ENCODE measurements around the gene KCNG1. TPM values are rescaled to one million over a fixed set of nuclear protein-coding genes. Genes with fewer than 3 reads are reported as not detected.

The KCNG1 gene
- total RNA-seq, 1 donor, result 3.0 TPM

DNA sequence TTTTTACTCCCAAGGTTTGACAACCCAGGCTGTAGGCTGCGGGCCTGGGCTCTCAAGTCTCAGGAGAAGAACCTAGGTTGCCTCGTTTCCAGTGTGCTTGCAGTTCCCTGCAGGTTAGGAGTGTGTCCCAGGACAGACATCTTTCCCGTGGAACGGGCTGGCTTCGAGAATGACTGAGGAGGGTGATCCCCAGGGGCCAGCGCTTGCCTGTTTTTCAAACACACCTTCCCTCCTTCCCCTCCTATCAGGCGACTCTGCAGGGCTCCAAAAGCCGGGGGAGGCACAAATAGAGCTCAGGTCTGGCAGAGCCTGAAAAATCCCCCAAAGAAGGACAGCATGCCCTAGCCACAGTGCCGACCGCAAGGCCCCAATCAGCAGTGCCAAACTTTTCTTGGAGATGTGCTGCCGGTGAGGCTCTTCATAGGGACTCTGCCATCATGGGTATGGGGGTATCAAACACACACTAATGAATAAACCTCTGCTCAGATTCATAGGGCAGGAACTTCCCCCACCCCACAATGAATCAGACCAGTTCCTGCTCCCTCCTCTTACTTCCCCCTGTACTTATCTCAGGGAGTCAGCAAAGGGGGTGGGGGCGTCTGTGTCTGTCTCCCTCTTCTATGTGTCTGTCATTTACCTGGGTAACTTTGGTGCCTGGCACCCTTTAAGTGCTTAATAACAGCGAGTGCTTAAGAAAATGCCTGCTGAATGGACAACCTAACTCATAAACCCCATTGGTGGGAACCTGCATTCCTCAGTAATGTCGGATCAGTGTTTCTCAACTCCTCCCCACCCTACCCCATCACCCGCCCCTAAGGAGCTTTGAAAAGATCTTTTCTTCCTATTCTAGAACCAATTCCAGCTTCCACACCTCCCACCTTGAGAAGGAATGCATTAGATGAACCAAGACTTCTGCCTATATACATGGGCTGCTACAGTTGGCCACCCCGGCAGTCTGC is 1.6 kb downstream of the KCNG1 start:
- TF ChIP-seq, protein P1, sequence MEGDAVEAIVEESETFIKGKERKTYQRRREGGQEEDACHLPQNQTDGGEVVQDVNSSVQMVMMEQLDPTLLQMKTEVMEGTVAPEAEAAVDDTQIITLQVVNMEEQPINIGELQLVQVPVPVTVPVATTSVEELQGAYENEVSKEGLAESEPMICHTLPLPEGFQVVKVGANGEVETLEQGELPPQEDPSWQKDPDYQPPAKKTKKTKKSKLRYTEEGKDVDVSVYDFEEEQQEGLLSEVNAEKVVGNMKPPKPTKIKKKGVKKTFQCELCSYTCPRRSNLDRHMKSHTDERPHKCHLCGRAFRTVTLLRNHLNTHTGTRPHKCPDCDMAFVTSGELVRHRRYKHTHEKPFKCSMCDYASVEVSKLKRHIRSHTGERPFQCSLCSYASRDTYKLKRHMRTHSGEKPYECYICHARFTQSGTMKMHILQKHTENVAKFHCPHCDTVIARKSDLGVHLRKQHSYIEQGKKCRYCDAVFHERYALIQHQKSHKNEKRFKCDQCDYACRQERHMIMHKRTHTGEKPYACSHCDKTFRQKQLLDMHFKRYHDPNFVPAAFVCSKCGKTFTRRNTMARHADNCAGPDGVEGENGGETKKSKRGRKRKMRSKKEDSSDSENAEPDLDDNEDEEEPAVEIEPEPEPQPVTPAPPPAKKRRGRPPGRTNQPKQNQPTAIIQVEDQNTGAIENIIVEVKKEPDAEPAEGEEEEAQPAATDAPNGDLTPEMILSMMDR (IDR thresholded peaks at IDR 0.05; ENCODE audit: insufficient read depth, low read length), result no peak
- H3K4me3 ChIP-seq (ENCODE audit: low read depth, low read length), result peak overlapping the region; percentile 65
- DNase-seq (ENCODE audit: low read depth), result peak; percentile 21

DNA sequence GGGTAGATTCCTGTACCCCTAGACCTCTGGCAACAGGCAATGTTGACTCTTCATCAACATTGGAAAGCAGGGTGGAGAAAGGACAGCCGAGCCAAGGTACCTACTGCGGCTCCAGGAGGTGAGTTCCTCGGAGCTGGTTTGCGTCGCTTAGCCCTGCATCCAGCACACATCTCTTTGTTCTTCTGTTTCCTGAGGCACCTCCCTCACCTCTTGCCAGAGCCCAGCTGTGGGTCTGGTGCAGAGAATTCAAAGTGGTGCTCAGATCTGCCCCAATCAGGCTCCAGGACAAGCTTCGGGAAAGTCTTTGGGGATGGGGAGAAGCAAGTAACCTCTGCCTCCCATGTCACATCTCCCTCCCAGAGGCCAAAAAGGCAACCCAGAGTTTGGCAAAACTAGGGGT is 2.2 kb downstream of the KCNG1 start:
- H3K4me3 ChIP-seq (ENCODE audit: low read depth, low read length), result no peak overlapping the region
- TF ChIP-seq, protein P1 (IDR thresholded peaks at IDR 0.05; ENCODE audit: insufficient read depth, low read length), result no peak
- DNase-seq (ENCODE audit: low read depth), result no peak

DNA sequence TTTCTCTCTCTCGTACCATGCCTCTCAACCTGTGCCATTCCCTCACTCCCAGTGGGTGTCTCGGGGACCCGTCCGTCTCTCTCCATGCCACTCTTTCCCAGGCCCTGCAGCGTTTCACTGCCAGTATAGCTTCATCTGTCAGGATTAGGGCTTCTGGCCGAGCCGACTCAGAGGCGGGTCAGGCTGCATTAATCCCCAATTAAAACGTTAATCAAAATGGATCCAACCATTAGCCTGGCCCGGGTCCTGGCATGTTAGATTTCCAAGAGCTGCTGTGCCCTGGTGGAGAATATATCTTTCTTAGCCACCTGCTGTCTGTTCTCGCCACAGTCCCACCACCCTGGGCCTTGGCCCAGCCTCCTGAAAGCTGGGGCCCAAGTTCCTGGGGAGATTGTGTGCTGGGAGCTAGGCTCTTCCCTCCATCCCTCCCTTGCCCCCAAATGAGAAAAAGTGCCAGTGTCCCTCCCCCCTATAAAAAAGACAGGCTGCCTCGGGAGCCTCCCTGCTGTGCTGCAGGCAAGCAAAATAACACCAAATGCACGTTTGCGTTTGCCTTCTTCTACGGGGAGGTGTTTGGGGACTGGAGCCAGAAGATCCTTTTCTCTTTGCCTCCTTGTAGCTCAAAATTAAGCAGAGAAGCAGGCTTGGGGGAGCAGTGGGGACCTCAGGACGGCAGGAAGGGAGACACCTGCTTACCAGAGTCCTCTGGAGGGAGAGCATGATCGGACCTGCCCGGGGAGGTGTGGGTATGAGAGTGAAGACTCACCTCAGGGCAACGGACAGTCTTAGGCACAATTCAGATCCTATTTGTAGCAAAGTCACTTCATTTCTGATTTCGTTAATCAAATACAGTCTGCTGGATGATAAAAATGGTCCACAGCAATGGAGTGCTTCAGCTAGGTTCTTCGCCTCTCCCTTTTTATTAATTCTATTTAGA is 3.0 kb downstream of the KCNG1 start:
- no peak for DNase-seq (ENCODE audit: low read depth)
- H3K4me3 ChIP-seq (ENCODE audit: low read depth, low read length), result no peak overlapping the region
- TF ChIP-seq, protein P1 (IDR thresholded peaks at IDR 0.05; ENCODE audit: insufficient read depth, low read length), result no peak

DNA sequence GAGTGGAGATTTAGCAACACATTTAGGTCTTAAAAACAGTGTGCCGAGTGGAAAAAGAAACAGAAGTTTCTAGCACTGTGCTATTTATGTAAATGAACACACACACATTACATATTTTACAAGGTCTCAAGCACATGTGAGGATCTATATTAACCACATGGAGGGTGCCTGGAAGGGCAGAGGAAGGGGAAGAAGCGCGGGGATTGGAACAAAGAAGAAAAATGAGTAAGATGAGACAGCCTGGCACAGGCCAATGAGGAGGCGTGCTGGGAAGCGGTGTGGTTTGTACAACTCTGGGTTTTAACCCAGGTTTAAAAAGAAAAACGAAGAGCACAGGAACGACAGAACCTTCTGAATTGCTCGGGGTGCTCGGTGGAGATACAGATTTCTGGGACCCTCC is 5.7 kb downstream of the KCNG1 start:
- no peak overlapping the region for H3K4me3 ChIP-seq (ENCODE audit: low read depth, low read length)
- TF ChIP-seq, protein P1 (IDR thresholded peaks at IDR 0.05; ENCODE audit: insufficient read depth, low read length), result no peak
- DNase-seq (ENCODE audit: low read depth), result no peak

DNA sequence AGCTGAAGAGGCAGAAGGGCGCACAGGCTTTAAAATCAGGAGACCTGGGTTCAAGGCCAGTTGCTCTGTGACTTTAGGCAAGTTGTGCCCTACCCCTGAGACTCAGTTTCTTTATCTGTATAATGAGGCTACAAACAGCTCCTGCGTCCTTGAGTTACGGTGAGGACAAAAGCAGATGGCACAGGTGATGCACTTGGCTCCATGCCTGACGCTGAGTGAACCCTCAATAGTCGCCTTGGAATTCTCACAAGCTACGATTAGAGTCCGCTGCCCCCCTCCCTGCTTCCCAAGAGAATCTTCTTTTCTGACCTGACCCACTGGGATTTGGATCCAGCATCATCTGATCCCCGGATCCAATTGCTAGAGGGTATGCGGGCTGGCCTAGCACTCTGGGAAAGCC is 6.4 kb downstream of the KCNG1 start:
- TF ChIP-seq, protein P1 (IDR thresholded peaks at IDR 0.05; ENCODE audit: insufficient read depth, low read length), result no peak
- no peak for DNase-seq (ENCODE audit: low read depth)
- H3K4me3 ChIP-seq (ENCODE audit: low read depth, low read length), result no peak overlapping the region

DNA sequence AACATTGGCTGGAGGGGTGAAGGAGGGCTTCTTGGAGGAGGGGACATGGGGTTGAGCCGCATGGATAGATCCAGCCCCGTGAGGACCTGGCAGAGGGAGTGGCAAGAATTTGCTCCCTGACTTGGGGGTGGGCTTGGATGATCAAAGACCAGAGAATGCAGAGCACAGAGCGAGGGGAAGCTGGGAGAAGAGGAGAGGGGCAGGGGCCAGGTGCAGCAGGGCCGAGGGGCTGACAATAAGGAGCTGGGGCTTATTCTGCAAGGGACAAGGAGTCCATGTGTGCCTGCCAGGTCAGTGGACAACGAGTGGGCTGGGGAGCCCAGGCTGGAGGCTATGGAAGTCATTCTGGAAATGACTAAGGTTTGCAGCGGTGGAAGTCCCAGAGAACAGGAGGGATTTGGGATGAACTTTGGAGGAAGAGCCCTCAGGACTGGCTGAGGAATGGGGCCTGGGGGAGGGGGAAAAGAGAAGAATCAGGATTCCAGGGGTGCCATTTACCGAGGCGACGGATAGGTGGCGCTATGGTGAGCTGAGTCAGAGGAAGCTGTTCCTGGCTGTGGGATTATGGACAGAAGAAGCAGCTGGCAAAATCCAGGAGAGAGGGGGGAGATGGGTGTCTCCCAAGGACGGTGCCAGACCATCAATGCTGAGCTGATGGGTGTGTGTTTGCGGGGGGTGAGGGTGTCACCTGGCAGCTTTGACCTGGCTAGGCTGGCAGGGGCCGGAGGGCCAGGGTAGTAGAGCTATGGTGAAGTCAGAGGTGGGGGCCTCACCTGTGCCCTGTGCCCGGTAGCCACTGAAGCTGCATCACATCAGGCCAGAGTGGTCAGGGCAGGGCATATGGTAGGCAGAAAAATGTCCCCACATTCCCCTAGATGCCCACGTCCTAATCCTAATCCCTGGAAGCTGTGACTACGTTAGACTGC is 7.8 kb downstream of the KCNG1 start:
- TF ChIP-seq, protein P1 (IDR thresholded peaks at IDR 0.05; ENCODE audit: insufficient read depth, low read length), result peak; percentile 84
- no peak overlapping the region for H3K4me3 ChIP-seq (ENCODE audit: low read depth, low read length)
- peak; percentile 67 for DNase-seq (ENCODE audit: low read depth)
